Natural killer cell (primary cell): ENCODE results near the gene FMNL1. TPM values are rescaled to one million over a fixed set of nuclear protein-coding genes. Genes with fewer than 3 reads are reported as not detected.

Experiments used
- ATAC-seq, 3 donors: fragments of 150-1000 bp in 2 of 3; fragments of 200-7000 bp in 1 of 3; cut with Tn5 transposase; 1 replicate in 1 of 3; 2 replicates in 2 of 3; pipeline ENCODE4 v1.10.0; 2021; ENCODE audit warnings: mild to moderate bottlenecking in 2 of 3, moderate library complexity in 2 of 3
- DNase-seq, 2 donors: peaks; one replicate each; pipeline versions ENCODE4 v3.0.0 to v3.0.0-alpha.2; 2013 to 2021; ENCODE audit warnings: mixed read lengths in 1 of 2
- H3K27ac ChIP-seq: one replicate; pipeline ENCODE4 v1.5.1; 2013; ENCODE audit warnings: mild to moderate bottlenecking, low read length
- H3K27me3 ChIP-seq: one replicate; pipeline ENCODE4 v1.6.1; 2013; ENCODE audit warnings: low read length; ENCODE audit not compliant: control insufficient read depth, insufficient read depth
- H3K36me3 ChIP-seq: one replicate; pipeline ENCODE4 v1.6.1; 2013; ENCODE audit warnings: low read length; ENCODE audit not compliant: control insufficient read depth, insufficient read depth
- H3K4me1 ChIP-seq: one replicate; pipeline ENCODE4 v1.6.1; 2013; ENCODE audit warnings: low read length; ENCODE audit not compliant: control insufficient read depth, insufficient read depth
- H3K4me3 ChIP-seq: one replicate; pipeline ENCODE4 v1.5.1; 2013; ENCODE audit warnings: low read length
- H3K9me3 ChIP-seq: one replicate; pipeline ENCODE4 v1.6.1; 2013; ENCODE audit warnings: low read length; ENCODE audit not compliant: control insufficient read depth, insufficient read depth
- H3K27ac Mint-ChIP-seq, 2 donors: one replicate each; pipeline ENCODE4 v1.8.0; 2022; ENCODE audit warnings: mild to moderate bottlenecking in 2 of 2, mixed read lengths in 2 of 2, moderate library complexity in 1 of 2
- H3K27me3 Mint-ChIP-seq, 2 donors: one replicate each; pipeline ENCODE4 v1.8.0; 2022; ENCODE audit warnings: low read depth in 2 of 2, mixed read lengths in 2 of 2
- H3K36me3 Mint-ChIP-seq: one replicate; pipeline ENCODE4 v1.8.0; 2022; ENCODE audit warnings: mixed read lengths
- H3K4me1 Mint-ChIP-seq, 2 donors: one replicate each; pipeline ENCODE4 v1.8.0; 2022; ENCODE audit warnings: mixed read lengths in 2 of 2
- H3K4me3 Mint-ChIP-seq: one replicate; pipeline ENCODE4 v1.8.0; 2022; ENCODE audit warnings: mild to moderate bottlenecking, moderate library complexity, mixed read lengths
- H3K9me3 Mint-ChIP-seq, 2 donors: one replicate each; pipeline ENCODE4 v1.8.0; 2022; ENCODE audit warnings: mixed read lengths in 2 of 2
- CTCF ChIP-seq: fragments of 200-600 bp; IDR thresholded peaks from one replicate; pipeline ENCODE4 v1.8.0; 2022; ENCODE audit warnings: antibody characterized with exemption
- WGBS: methylation state at CpG from one replicate; pipeline ENCODE4 v1.1.7; 2013; ENCODE audit warnings: missing lambda C conversion rate; ENCODE audit not compliant: insufficient coverage; 5-methylcytosine and 5-hydroxymethylcytosine counted together
- intact Hi-C: fragments of 100-400 bp; cut with micrococcal nuclease; formaldehyde crosslinking; loops from one replicate; pipeline ENCODE4 v1.14.2; 2022
- total RNA-seq, 4 donors: library from RNA; stranded (reverse); fragments of 120-200 nt in 1 of 4; gene quantifications; one replicate each; pipeline versions ENCODE4 v1.2.3 to v1.2.4, GENCODE V29; 2013 to 2022

FMNL1 gene
- total RNA-seq, 3 donors from 2014 or later (not counting 1 experiment from before 2014, with no cell fraction given): 741 to 836 (median 752) TPM

- Mint-ChIP-seq H3K27ac (peak overlapping the region in 1 of 2 donors; percentile 78), H3K9me3 (no peaks in the 10 kb centered on the region), H3K36me3 (no peaks in the 10 kb centered on the region), H3K27me3 (no peaks in the 10 kb centered on the region), H3K4me1 (peaks cover 33 to 44% of the 10 kb centered on the region in 2 donors), H3K4me3 (no peak overlapping the region)
- intact Hi-C loops: no loop called here
- peaks cover 53% of the 10 kb centered on the region for H3K36me3 ChIP-seq
- 92% methylated on average over 15 of the region's 15 CpGs for WGBS
- no peak overlapping the region for H3K4me3 ChIP-seq
- TF ChIP-seq CTCF: no peak
- peaks cover 42% of the 10 kb centered on the region for H3K4me1 ChIP-seq
- no peak overlapping the region for H3K27ac ChIP-seq
- H3K27me3 ChIP-seq: no peaks in the 10 kb centered on the region
- DNase-seq (no peak), ATAC-seq (no peak)
- no peaks in the 10 kb centered on the region for H3K9me3 ChIP-seq
Observed at GRCh38 chr17:45289301-45290268, 67.9 kb downstream of the FMNL1 start.

GRCh38 chr17:45290269-45290765 lies 68.6 kb downstream of the FMNL1 start:
- H3K9me3 Mint-ChIP-seq: no peaks in the 10 kb centered on the region
- H3K27me3 ChIP-seq: no peaks in the 10 kb centered on the region
- H3K4me1 ChIP-seq: peaks cover 46% of the 10 kb centered on the region
- no peak overlapping the region for H3K4me3 Mint-ChIP-seq
- peaks cover 37 to 48% of the 10 kb centered on the region in 2 donors for H3K4me1 Mint-ChIP-seq
- H3K36me3 Mint-ChIP-seq: no peaks in the 10 kb centered on the region
- H3K4me3 ChIP-seq: no peak overlapping the region
- H3K27ac Mint-ChIP-seq: peak overlapping the region; percentile 65 to 78
- DNase-seq: no peak
- no peak overlapping the region for H3K27ac ChIP-seq
- peaks cover 49% of the 10 kb centered on the region for H3K36me3 ChIP-seq
- 94% methylated on average over 11 of the region's 11 CpGs for WGBS
- no peak for TF ChIP-seq CTCF
- ATAC-seq: no peak
- intact Hi-C loops: no loop called here
- H3K9me3 ChIP-seq: no peaks in the 10 kb centered on the region
- no peaks in the 10 kb centered on the region for H3K27me3 Mint-ChIP-seq

DNA sequence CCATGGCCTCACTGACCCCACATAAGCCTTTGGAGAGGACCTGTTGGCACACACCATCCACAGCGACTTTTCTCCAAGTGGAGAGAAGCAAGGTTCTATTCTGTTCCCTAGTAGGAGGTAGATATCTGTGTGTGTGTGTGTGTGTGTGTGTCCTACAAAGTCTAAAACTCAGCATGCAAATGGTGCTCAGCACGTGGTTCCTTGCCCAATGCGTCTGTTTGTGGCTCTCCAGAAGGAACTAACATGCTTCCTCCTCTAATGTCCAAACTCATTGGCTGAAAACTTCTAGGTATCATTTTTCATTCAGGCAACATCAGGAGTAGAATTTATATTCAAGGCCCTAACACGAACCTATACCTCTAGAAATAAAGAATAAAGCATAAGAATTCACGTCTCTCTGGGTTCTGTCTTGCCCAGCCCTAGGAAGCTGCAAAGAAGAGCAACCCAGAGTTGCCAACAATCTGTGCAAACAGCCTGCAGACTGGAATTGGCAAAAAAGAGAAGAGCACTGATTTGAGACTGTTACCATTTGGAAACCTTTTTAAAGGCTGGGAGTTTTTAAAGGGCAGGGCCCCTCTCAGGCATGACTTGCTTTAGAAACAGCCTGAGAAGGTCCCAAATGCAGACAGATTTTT lies 69.6 kb downstream of the FMNL1 start:
- Mint-ChIP-seq H3K9me3 (no peaks in the 10 kb centered on the region), H3K4me3 (no peak overlapping the region), H3K27me3 (no peaks in the 10 kb centered on the region), H3K36me3 (no peaks in the 10 kb centered on the region), H3K4me1 (peaks cover 46 to 58% of the 10 kb centered on the region in 2 donors), H3K27ac (peak overlapping the region; percentile 65 to 78)
- 58% methylated on average over 5 of the region's 5 CpGs for WGBS
- no peak for TF ChIP-seq CTCF
- Histone ChIP-seq H3K9me3 (no peaks in the 10 kb centered on the region), H3K4me1 (peaks cover 55% of the 10 kb centered on the region), H3K36me3 (peaks cover 44% of the 10 kb centered on the region), H3K4me3 (no peak overlapping the region), H3K27ac (no peak overlapping the region), H3K27me3 (no peaks in the 10 kb centered on the region)
- no peak for ATAC-seq
- intact Hi-C loops: no loop called here
- no peak for DNase-seq
